K562 (cell line): ENCODE measurements around the gene TP53TG5. TPM values are rescaled to one million over a fixed set of nuclear protein-coding genes. Genes with fewer than 3 reads are reported as not detected.

Experiments
- ATF1 ChIP-seq, 2 experiments: fragments of 450-650 bp in 1 of 2; IDR thresholded peaks; 2 replicates each; pipeline ENCODE4 v1.6.1; 2016; ENCODE audit warnings: missing compliant biosample characterization in 1 of 2, missing genetic modification characterization in 1 of 2
- ATF3 ChIP-seq, 2 experiments: fragments of 450-650 bp in 1 of 2; sonication (generic) in 1 of 2; formaldehyde crosslinking in 1 of 2; IDR thresholded peaks in 1 of 2; conservative IDR thresholded peaks in 1 of 2; 2 replicates each; pipeline versions ENCODE4 v1.6.1 to v1.8.1; 2016 to 2023; ENCODE audit warnings: mild to moderate bottlenecking in 2 of 2, moderate library complexity in 2 of 2, inconsistent platforms in 1 of 2, missing genetic modification reagents in 1 of 2
- CC2D1A ChIP-seq: fragments of 450-650 bp; IDR thresholded peaks from 2 replicates; pipeline ENCODE4 v1.6.1; 2017; ENCODE audit warnings: mild to moderate bottlenecking
- CEBPZ ChIP-seq: fragments of 150-350 bp; IDR thresholded peaks from 2 replicates; pipeline ENCODE4 v1.6.1; 2014; ENCODE audit warnings: low read depth, mild to moderate bottlenecking, low read length, borderline replicate concordance
- CREM ChIP-seq: IDR thresholded peaks from 2 replicates; pipeline ENCODE4 v1.6.1; 2014; ENCODE audit warnings: antibody characterized with exemption, low read depth
- CTCF ChIP-seq, 3 experiments: IDR thresholded peaks in 2 of 3; conservative IDR thresholded peaks in 1 of 3; 2 replicates each; pipeline ENCODE4 v1.5.1; 2011 to 2012; ENCODE audit warnings: low read length in 3 of 3, mild to moderate bottlenecking in 3 of 3, control low read depth in 2 of 3, improper control_type of control experiment in 1 of 3, inconsistent platforms in 1 of 3, low read depth in 1 of 3, mixed read lengths in 1 of 3, moderate library complexity in 1 of 3; ENCODE audit not compliant: insufficient read depth in 2 of 3
- EP400 ChIP-seq: fragments of 450-650 bp; IDR thresholded peaks from 2 replicates; pipeline ENCODE4 v1.6.1; 2017; ENCODE audit warnings: antibody characterized with exemption, mild to moderate bottlenecking, moderate library complexity
- FOXJ2 ChIP-seq: fragments of 200-800 bp; sonication (Bioruptor generic); IDR thresholded peaks from 2 replicates; pipeline ENCODE4 v1.6.1; 2016; ENCODE audit warnings: missing genetic modification characterization, missing compliant biosample characterization
- MAX ChIP-seq: sonication (generic); formaldehyde crosslinking; IDR thresholded peaks from 2 replicates; pipeline ENCODE4 v1.9.0; 2022; ENCODE audit warnings: mild to moderate bottlenecking, missing genetic modification reagents
- MYBL2 ChIP-seq, 2 experiments: fragments of 450-650 bp in 1 of 2; sonication (generic) in 1 of 2; formaldehyde crosslinking in 1 of 2; IDR thresholded peaks; 2 replicates each; pipeline versions ENCODE4 v1.6.1 to v1.8.1; 2017 to 2022; ENCODE audit warnings: borderline replicate concordance in 1 of 2, inconsistent platforms in 1 of 2, low read depth in 1 of 2, mild to moderate bottlenecking in 1 of 2, missing genetic modification reagents in 1 of 2, moderate library complexity in 1 of 2
- PKNOX1 ChIP-seq: fragments of 450-650 bp; IDR thresholded peaks from 2 replicates; pipeline ENCODE4 v1.6.1; 2016
- POLR3G ChIP-seq: IDR thresholded peaks from 2 replicates; pipeline ENCODE4 v1.6.1; 2011; ENCODE audit not compliant: insufficient read length, insufficient replicate concordance; ENCODE audit errors: extremely low read depth
- RB1 ChIP-seq: fragments of 450-650 bp; IDR thresholded peaks from 2 replicates; pipeline ENCODE4 v1.6.1; 2017; ENCODE audit warnings: low read depth, mild to moderate bottlenecking
- TEAD1 ChIP-seq, 2 experiments: fragments of 450-650 bp in 1 of 2; sonication (generic) in 1 of 2; formaldehyde crosslinking; IDR thresholded peaks; 2 replicates each; pipeline versions ENCODE4 v1.4.0 to v1.8.0; 2020 to 2022; ENCODE audit warnings: mild to moderate bottlenecking in 2 of 2, missing genetic modification reagents in 1 of 2
- VEZF1 ChIP-seq: fragments of 200-800 bp; sonication (Bioruptor generic); IDR thresholded peaks from 2 replicates; pipeline ENCODE4 v1.6.1; 2017; ENCODE audit warnings: missing genetic modification characterization, missing compliant biosample characterization
- ZNF174 ChIP-seq: fragments of 250-450 bp; sonication (Bioruptor Pico); IDR thresholded peaks from 2 replicates; pipeline ENCODE4 v1.4.0; 2020; ENCODE audit warnings: mild to moderate bottlenecking
- ZNF239 ChIP-seq: fragments of 250-450 bp; sonication (Bioruptor Pico); IDR thresholded peaks from 2 replicates; pipeline ENCODE4 v1.4.0; 2020; ENCODE audit warnings: mild to moderate bottlenecking
- polyA plus RNA-seq, 8 experiments: library from polyadenylated mRNA; depleted of rRNA in 4 of 8; stranded (reverse) in 5 of 8; unstranded in 3 of 8; fragments of >200 nt; fragmentation: Nextera tagmentation in 2 of 8; fragmentation: Illumina TruSeq in 1 of 8; extraction: Ambion mirVana in 2 of 8; extraction: Trizol in 1 of 8; gene quantifications; 2 replicates each; pipeline versions ENCODE4 v1.2.1 to v1.2.3, GENCODE V29; 2011 to 2014; ENCODE audit warnings: inconsistent platforms in 1 of 8, missing spikeins in 1 of 8
- total RNA-seq, 7 experiments: library from RNA; depleted of rRNA in 6 of 7; stranded (reverse); fragments of >200 nt in 6 of 7; fragmentation: Illumina TruSeq in 2 of 7; extraction: Trizol in 2 of 7; gene quantifications; 2 replicates each; pipeline versions ENCODE4 v1.2.1 to v1.2.3, GENCODE V29; 2011 to 2021; ENCODE audit warnings: low replicate concordance in 1 of 7

Gene TP53TG5
- total and polyA plus RNA-seq, 9 of the 15 experiments (the other 6 are each of a cell fraction or from before 2014, with no cell fraction given): 0.04 to 0.05 (median 0.04) TPM; not detected in 6

GRCh38 chr20:45322952-45323383 lies 55.2 kb downstream of the TP53TG5 start (continued):
- TF ChIP-seq MYBL2 (IDR thresholded peaks at IDR 0.05; ENCODE audit: low read depth) (no peak), MYBL2 (CRISPR knock-in tag; IDR thresholded peaks at IDR 0.05; ENCODE audit: borderline replicate concordance) (no peak), CREM (0 out of 2 replicates have a peak, but pooled peaks have one; percentile 39), POLR3G (no peak), ZNF174 (CRISPR knock-in tag) (no peak), ZNF239 (CRISPR knock-in tag) (0 out of 2 replicates have a peak, but pooled peaks have one; percentile 42), CEBPZ (no peak), RB1 (peak; percentile 32; the same call in 1 of the 2 replicates), ATF1 (CRISPR knock-in tag; IDR thresholded peaks at IDR 0.05) (no peak), ATF1 (tag; IDR thresholded peaks at IDR 0.05) (peak; percentile 63), TEAD1 (CRISPR knock-in tag; IDR thresholded peaks at IDR 0.05) (peak in 1 of 2 experiments; percentile 52; a peak in 1 of 4 replicates), VEZF1 (CRISPR knock-in tag) (0 out of 2 replicates have a peak, but pooled peaks have one; percentile 12), CC2D1A (peak; percentile 70), ATF3 (IDR thresholded peaks at IDR 0.05) (no peak), ATF3 (CRISPR knock-in tag; conservative IDR thresholded peaks at IDR 0.05) (no peak), FOXJ2 (tag) (peak; percentile 53; the same call in 1 of the 2 replicates), MAX (CRISPR knock-in tag) (peak; percentile 57; the same call in 1 of the 2 replicates), EP400 (no peak), PKNOX1 (peak; percentile 98), CTCF (IDR thresholded peaks at IDR 0.05 in 2 of 3, conservative IDR thresholded peaks at IDR 0.05 in 1 of 3; ENCODE audit: insufficient read depth in 2 of 3, low read depth in 1 of 3, low read length in 3 of 3) (peak; percentile 78 to 94 (median 81))
